Astrocyte (in vitro differentiated cells and primary cell): ENCODE measurements around the gene ACTG2.

Source experiments
- EZH2 ChIP-seq: IDR thresholded peaks from 2 replicates; pipeline ENCODE4 v1.6.1; 2012; ENCODE audit warnings: mild to moderate bottlenecking, low read length, inconsistent platforms; ENCODE audit not compliant: insufficient read depth
- TF ChIP-seq, protein P1 (sequence below): IDR thresholded peaks from 2 replicates; pipeline ENCODE4 v1.5.1; 2011; ENCODE audit warnings: low read depth, mild to moderate bottlenecking, inconsistent platforms, low read length, moderate library complexity; ENCODE audit not compliant: insufficient read depth

DNA sequence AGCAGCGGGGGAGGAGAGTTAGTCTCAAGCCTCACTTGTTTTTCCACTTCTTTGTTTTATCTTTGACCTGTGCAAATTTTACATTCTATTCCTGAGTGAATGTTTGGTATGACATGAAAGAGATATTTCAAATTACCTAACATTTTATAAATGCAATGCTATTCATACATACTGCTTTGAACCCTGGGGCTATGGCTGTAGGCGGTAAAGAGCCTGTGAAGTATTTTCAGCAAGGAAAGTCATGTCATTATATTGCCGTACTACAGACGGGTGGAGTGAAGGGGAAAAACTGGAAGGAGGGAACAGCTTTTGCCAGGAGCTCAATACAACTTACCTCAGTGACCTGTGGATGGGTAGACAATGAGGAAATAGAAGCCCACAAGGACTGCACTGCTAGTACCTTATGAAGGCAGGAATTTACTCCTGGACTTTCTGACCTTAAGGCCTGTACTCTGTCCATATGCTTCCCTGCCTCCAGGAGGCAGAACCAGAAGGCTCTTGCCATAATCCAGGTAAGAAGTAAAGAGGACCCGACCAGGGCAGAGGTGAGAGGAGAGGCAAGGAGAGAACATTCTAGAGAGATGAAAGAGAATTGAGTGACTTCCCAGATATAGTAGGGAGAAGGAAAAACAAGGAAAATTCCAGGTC, 63.5 kb downstream of the ACTG2 start:
- TF ChIP-seq EZH2 = no peak
- TF ChIP-seq, protein P1, sequence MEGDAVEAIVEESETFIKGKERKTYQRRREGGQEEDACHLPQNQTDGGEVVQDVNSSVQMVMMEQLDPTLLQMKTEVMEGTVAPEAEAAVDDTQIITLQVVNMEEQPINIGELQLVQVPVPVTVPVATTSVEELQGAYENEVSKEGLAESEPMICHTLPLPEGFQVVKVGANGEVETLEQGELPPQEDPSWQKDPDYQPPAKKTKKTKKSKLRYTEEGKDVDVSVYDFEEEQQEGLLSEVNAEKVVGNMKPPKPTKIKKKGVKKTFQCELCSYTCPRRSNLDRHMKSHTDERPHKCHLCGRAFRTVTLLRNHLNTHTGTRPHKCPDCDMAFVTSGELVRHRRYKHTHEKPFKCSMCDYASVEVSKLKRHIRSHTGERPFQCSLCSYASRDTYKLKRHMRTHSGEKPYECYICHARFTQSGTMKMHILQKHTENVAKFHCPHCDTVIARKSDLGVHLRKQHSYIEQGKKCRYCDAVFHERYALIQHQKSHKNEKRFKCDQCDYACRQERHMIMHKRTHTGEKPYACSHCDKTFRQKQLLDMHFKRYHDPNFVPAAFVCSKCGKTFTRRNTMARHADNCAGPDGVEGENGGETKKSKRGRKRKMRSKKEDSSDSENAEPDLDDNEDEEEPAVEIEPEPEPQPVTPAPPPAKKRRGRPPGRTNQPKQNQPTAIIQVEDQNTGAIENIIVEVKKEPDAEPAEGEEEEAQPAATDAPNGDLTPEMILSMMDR = no peak
